ENCODE data around the gene LMNTD2. TPM values are rescaled to one million over a fixed set of nuclear protein-coding genes. Genes with fewer than 3 reads are reported as not detected.
A peak's percentile ranks its signal among the peaks of the same experiment; 100 is the strongest.

Gene LMNTD2
- total and polyA plus RNA-seq, 10 donors: 3.9 to 10.1 (median 5.7) TPM

DNA sequence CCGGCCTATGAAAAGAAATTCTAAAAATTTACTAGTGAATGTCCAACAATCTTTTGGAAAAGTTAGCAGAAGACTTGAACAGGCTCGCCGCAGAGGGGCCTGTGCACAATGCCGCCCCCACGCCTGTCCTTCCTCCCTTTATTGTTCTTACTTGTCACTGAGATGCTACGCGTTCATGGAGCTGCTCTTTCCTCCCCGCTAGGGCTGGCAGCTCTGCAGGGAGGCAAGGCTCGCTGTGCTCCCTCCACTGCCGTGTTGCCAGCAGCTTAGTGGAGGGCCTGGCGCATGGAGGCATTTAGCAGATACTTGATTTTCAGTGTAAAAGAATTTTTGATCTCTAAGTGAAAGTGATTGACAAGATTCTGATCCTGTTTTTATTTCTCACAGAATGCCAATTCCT lies 30.5 kb upstream of the LMNTD2 start:
- Histone ChIP-seq H3K27ac (no peak overlapping the region), H3K27me3 (replicated peaks in 1 of 7) (no peaks in the 10 kb centered on the region), H3K4me3 (no peak overlapping the region), H3K4me1 (peaks cover 0 to 29% (median 11%) of the 10 kb centered on the region in 6 donors), H3K36me3 (peaks cover 6 to 100% (median 95%) of the 10 kb centered on the region in 6 donors), H3K9me3 (no peaks in the 10 kb centered on the region)
- intact Hi-C loops (cut with DNase I; ENCODE audit: low total_unique reads): no loop called here
- DNase-seq: no peak
- WGBS, 5 donors: 79 to 91% (median 85%) methylated on average over 11 of the region's 11 CpGs
- TF ChIP-seq POLR2A (IDR thresholded peaks at IDR 0.05) (no peak), POLR2AphosphoS5 (IDR thresholded peaks at IDR 0.05) (peak in 1 of 3 donors; percentile 36)
- TF ChIP-seq, protein P1, sequence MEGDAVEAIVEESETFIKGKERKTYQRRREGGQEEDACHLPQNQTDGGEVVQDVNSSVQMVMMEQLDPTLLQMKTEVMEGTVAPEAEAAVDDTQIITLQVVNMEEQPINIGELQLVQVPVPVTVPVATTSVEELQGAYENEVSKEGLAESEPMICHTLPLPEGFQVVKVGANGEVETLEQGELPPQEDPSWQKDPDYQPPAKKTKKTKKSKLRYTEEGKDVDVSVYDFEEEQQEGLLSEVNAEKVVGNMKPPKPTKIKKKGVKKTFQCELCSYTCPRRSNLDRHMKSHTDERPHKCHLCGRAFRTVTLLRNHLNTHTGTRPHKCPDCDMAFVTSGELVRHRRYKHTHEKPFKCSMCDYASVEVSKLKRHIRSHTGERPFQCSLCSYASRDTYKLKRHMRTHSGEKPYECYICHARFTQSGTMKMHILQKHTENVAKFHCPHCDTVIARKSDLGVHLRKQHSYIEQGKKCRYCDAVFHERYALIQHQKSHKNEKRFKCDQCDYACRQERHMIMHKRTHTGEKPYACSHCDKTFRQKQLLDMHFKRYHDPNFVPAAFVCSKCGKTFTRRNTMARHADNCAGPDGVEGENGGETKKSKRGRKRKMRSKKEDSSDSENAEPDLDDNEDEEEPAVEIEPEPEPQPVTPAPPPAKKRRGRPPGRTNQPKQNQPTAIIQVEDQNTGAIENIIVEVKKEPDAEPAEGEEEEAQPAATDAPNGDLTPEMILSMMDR (IDR thresholded peaks at IDR 0.05 in 8 of 11, conservative IDR thresholded peaks at IDR 0.05 in 3 of 11): no peak

GRCh38 chr11:589798-590197 lies 29.3 kb upstream of the LMNTD2 start:
- Histone ChIP-seq H3K9me3 (no peaks in the 10 kb centered on the region), H3K36me3 (peaks cover 6 to 97% (median 89%) of the 10 kb centered on the region in 6 donors), H3K27me3 (replicated peaks in 1 of 7) (no peaks in the 10 kb centered on the region), H3K27ac (no peak overlapping the region), H3K4me3 (no peak overlapping the region), H3K4me1 (peaks cover 0 to 29% (median 11%) of the 10 kb centered on the region in 6 donors)
- TF ChIP-seq POLR2AphosphoS5 (IDR thresholded peaks at IDR 0.05): no peak
- TF ChIP-seq, protein P1 (IDR thresholded peaks at IDR 0.05 in 8 of 11, conservative IDR thresholded peaks at IDR 0.05 in 3 of 11): no peak
- no peak for TF ChIP-seq POLR2A (IDR thresholded peaks at IDR 0.05)
- intact Hi-C loops (cut with DNase I; ENCODE audit: low total_unique reads): no loop called here
- no peak for DNase-seq
- 93 to 96% (median 95%) methylated on average over 25 to 26 of the region's 26 CpGs for WGBS, 5 donors

- no peaks in the 10 kb centered on the region for H3K27me3 ChIP-seq (replicated peaks in 1 of 7)
- TF ChIP-seq, protein P1 (IDR thresholded peaks at IDR 0.05 in 8 of 11, conservative IDR thresholded peaks at IDR 0.05 in 3 of 11): no peak
- TF ChIP-seq POLR2A (IDR thresholded peaks at IDR 0.05) (no peak), POLR2AphosphoS5 (IDR thresholded peaks at IDR 0.05) (no peak)
- no peak overlapping the region for H3K4me3 ChIP-seq
- peaks cover 5 to 97% (median 89%) of the 10 kb centered on the region in 6 donors for H3K36me3 ChIP-seq
- H3K9me3 ChIP-seq: no peaks in the 10 kb centered on the region
- peaks cover 0 to 29% (median 11%) of the 10 kb centered on the region in 6 donors for H3K4me1 ChIP-seq
- DNase-seq: no peak
- WGBS, 5 donors: 31 to 63% (median 48%) methylated on average over 6 of the region's 6 CpGs
- intact Hi-C loops (cut with DNase I; ENCODE audit: low total_unique reads): no loop called here
- H3K27ac ChIP-seq: peak overlapping the region in 5 of 8 donors; percentile 1 to 75 (median 50)
Observed at GRCh38 chr11:587978-588380, 27.4 kb upstream of the LMNTD2 start.

DNA sequence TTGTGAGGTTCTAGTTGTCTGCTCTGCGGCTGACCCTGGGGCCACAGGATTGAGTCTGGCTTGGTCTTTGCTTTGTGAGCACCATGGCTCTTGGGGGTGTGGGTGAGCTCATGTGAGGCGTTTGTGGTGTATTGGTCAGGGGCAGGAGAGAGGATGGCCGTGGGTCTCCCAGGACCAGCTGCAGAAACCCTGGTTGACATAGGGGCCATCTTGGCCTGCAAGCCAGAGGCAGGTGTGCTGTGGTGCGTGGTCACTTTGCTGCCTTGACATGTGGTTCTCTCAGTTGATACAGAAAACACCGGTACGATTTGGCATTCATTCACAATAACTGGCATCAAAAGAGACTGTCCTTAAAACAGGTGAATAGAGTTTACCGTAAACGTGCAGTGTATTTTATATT lies 27.0 kb upstream of the LMNTD2 start:
- peak overlapping the region in 5 of 8 donors; percentile 1 to 75 (median 50) for H3K27ac ChIP-seq
- TF ChIP-seq POLR2AphosphoS5 (IDR thresholded peaks at IDR 0.05): no peak
- TF ChIP-seq, protein P1 (IDR thresholded peaks at IDR 0.05 in 8 of 11, conservative IDR thresholded peaks at IDR 0.05 in 3 of 11): no peak
- no peak for TF ChIP-seq POLR2A (IDR thresholded peaks at IDR 0.05)

More for the DNA sequence above, 27.0 kb upstream of the LMNTD2 start:
- WGBS, 5 donors: 79 to 85% (median 83%) methylated on average over 7 to 8 of the region's 8 CpGs
- Histone ChIP-seq H3K4me3 (no peak overlapping the region), H3K9me3 (no peaks in the 10 kb centered on the region), H3K27me3 (replicated peaks in 1 of 7) (no peaks in the 10 kb centered on the region), H3K36me3 (peaks cover 1 to 97% (median 88%) of the 10 kb centered on the region in 6 donors), H3K4me1 (peaks cover 0 to 29% (median 11%) of the 10 kb centered on the region in 6 donors)
- no peak for DNase-seq
- intact Hi-C loops (cut with DNase I; ENCODE audit: low total_unique reads): no loop called here

All from spleen (tissue), 11 donors.